ENCODE data around the gene SCAF1.

DNA sequence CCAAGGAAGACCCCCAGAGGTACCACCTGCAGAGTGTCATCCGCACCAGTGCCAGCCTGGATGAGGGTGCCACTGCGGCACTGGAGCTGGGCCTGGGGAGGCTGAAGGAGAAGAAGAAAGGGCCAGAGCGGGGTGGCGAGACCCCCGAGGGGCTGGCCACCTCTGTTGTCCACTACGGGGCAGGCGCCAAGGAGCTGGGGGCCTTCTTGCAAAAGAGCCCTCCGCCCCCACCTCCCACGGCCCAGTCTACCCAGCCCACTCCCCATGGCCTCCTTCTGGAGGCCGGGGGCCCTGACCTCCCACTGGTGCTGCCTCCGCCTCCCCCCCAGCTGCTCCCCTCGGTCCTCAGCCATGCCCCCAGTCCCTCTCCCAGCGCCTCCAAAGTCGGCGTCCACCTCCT is 45.6 kb upstream of the SCAF1 start:
- TF ChIP-seq, protein P1, sequence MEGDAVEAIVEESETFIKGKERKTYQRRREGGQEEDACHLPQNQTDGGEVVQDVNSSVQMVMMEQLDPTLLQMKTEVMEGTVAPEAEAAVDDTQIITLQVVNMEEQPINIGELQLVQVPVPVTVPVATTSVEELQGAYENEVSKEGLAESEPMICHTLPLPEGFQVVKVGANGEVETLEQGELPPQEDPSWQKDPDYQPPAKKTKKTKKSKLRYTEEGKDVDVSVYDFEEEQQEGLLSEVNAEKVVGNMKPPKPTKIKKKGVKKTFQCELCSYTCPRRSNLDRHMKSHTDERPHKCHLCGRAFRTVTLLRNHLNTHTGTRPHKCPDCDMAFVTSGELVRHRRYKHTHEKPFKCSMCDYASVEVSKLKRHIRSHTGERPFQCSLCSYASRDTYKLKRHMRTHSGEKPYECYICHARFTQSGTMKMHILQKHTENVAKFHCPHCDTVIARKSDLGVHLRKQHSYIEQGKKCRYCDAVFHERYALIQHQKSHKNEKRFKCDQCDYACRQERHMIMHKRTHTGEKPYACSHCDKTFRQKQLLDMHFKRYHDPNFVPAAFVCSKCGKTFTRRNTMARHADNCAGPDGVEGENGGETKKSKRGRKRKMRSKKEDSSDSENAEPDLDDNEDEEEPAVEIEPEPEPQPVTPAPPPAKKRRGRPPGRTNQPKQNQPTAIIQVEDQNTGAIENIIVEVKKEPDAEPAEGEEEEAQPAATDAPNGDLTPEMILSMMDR (IDR thresholded peaks at IDR 0.05): no peak
- no peak for TF ChIP-seq EZH2 (IDR thresholded peaks at IDR 0.05; ENCODE audit: borderline replicate concordance, insufficient read depth, low read depth, low read length, poor library complexity, severe bottlenecking)
